Loucy (cell line): ENCODE results near the gene TMEM272.

ENCODE experiments used
- H2AFZ ChIP-seq: fragments of 200-600 bp; sonication (generic); 2 replicates; pipeline ENCODE4 v1.6.0; 2016; ENCODE audit warnings: antibody characterized with exemption, mild to moderate bottlenecking, low read length, moderate library complexity
- H3F3A ChIP-seq: fragments of 200-600 bp; 2 replicates; pipeline ENCODE4 v1.6.0; 2016; ENCODE audit warnings: antibody characterized with exemption, low read depth, mild to moderate bottlenecking
- H3K27me3 ChIP-seq: fragments of 200-600 bp; sonication (generic); 2 replicates; pipeline ENCODE4 v1.6.1; 2014; ENCODE audit warnings: low read length, mild to moderate bottlenecking; ENCODE audit not compliant: insufficient read depth, poor library complexity, severe bottlenecking
- H3K36me3 ChIP-seq: fragments of 200-600 bp; sonication (generic); 2 replicates; pipeline ENCODE4 v1.6.1; 2016; ENCODE audit warnings: low read length; ENCODE audit not compliant: insufficient read depth
- H3K4me1 ChIP-seq: fragments of 200-600 bp; sonication (generic); 2 replicates; pipeline ENCODE4 v1.5.1; 2014; ENCODE audit warnings: low read length, mild to moderate bottlenecking; ENCODE audit not compliant: insufficient read depth, poor library complexity, severe bottlenecking
- H3K4me2 ChIP-seq: fragments of 200-600 bp; sonication (generic); 2 replicates; pipeline ENCODE4 v1.6.0; 2014; ENCODE audit warnings: antibody characterized with exemption, low read length, low read depth, mild to moderate bottlenecking; ENCODE audit not compliant: poor library complexity, severe bottlenecking
- H3K4me3 ChIP-seq: fragments of 200-600 bp; sonication (generic); 2 replicates; pipeline ENCODE4 v1.5.1; 2014; ENCODE audit warnings: low read length, mild to moderate bottlenecking, mixed read lengths; ENCODE audit not compliant: poor library complexity, severe bottlenecking
- H3K79me2 ChIP-seq: fragments of 200-600 bp; sonication (generic); 2 replicates; pipeline ENCODE4 v1.6.1; 2014; ENCODE audit warnings: low read length; ENCODE audit not compliant: insufficient read depth
- H3K9ac ChIP-seq: fragments of 200-600 bp; sonication (generic); 2 replicates; pipeline ENCODE4 v1.6.0; 2014; ENCODE audit warnings: mild to moderate bottlenecking, low read depth, low read length, moderate library complexity; ENCODE audit not compliant: poor library complexity, severe bottlenecking
- H3K9me2 ChIP-seq: fragments of 200-600 bp; sonication (generic); replicated peaks from 2 replicates; pipeline ENCODE4 v1.6.1; 2016; ENCODE audit warnings: low read depth, low read length, mixed read lengths
- H3K9me3 ChIP-seq: fragments of 200-600 bp; sonication (generic); 2 replicates; pipeline ENCODE4 v1.6.1; 2014; ENCODE audit warnings: mild to moderate bottlenecking, antibody characterized with exemption, low read length, low read depth; ENCODE audit not compliant: insufficient read depth
- H4K20me1 ChIP-seq: fragments of 200-600 bp; sonication (generic); 2 replicates; pipeline ENCODE4 v1.6.0; 2014; ENCODE audit warnings: antibody characterized with exemption, low read length, mild to moderate bottlenecking; ENCODE audit not compliant: insufficient read depth, poor library complexity, severe bottlenecking
- EZH2phosphoT487 ChIP-seq: fragments of 200-600 bp; IDR thresholded peaks from 2 replicates; pipeline ENCODE4 v1.6.1; 2018; ENCODE audit warnings: antibody characterized with exemption, mild to moderate bottlenecking, moderate library complexity, borderline replicate concordance
- TF ChIP-seq, protein P1 (sequence below): fragments of 200-600 bp; sonication (generic); conservative IDR thresholded peaks from 2 replicates; pipeline ENCODE4 v1.5.1; 2014; ENCODE audit warnings: mild to moderate bottlenecking, antibody characterized with exemption, low read length

Gene TMEM272

GRCh38 chr13:51770160-51770559 is 74.8 kb downstream of the TMEM272 start:
- H3K9me3 ChIP-seq = no peaks in the 10 kb centered on the region
- H3K9me2 ChIP-seq = no peaks in the 10 kb centered on the region
- H4K20me1 ChIP-seq = no peaks in the 10 kb centered on the region
- H3K4me2 ChIP-seq = no peak overlapping the region
- H3K4me3 ChIP-seq = no peak overlapping the region
- no peaks in the 10 kb centered on the region for H3K79me2 ChIP-seq
- no peak overlapping the region for H3K9ac ChIP-seq
- TF ChIP-seq, protein P1, sequence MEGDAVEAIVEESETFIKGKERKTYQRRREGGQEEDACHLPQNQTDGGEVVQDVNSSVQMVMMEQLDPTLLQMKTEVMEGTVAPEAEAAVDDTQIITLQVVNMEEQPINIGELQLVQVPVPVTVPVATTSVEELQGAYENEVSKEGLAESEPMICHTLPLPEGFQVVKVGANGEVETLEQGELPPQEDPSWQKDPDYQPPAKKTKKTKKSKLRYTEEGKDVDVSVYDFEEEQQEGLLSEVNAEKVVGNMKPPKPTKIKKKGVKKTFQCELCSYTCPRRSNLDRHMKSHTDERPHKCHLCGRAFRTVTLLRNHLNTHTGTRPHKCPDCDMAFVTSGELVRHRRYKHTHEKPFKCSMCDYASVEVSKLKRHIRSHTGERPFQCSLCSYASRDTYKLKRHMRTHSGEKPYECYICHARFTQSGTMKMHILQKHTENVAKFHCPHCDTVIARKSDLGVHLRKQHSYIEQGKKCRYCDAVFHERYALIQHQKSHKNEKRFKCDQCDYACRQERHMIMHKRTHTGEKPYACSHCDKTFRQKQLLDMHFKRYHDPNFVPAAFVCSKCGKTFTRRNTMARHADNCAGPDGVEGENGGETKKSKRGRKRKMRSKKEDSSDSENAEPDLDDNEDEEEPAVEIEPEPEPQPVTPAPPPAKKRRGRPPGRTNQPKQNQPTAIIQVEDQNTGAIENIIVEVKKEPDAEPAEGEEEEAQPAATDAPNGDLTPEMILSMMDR = no peak
- no peak for TF ChIP-seq EZH2phosphoT487
- H3K27me3 ChIP-seq = no peaks in the 10 kb centered on the region
- no peaks in the 10 kb centered on the region for H3F3A ChIP-seq
- peaks cover 2% of the 10 kb centered on the region for H3K4me1 ChIP-seq
- H3K36me3 ChIP-seq = no peaks in the 10 kb centered on the region
- no peak overlapping the region for H2AFZ ChIP-seq

- Histone ChIP-seq H3K4me1 (peaks cover 8% of the 10 kb centered on the region), H2AFZ (no peak overlapping the region), H3K36me3 (no peaks in the 10 kb centered on the region), H4K20me1 (no peaks in the 10 kb centered on the region), H3K4me3 (no peak overlapping the region), H3K79me2 (no peaks in the 10 kb centered on the region), H3K9me2 (no peaks in the 10 kb centered on the region), H3K27me3 (no peaks in the 10 kb centered on the region), H3K9me3 (no peaks in the 10 kb centered on the region), H3K9ac (no peak overlapping the region), H3F3A (no peaks in the 10 kb centered on the region), H3K4me2 (no peak overlapping the region)
- TF ChIP-seq, protein P1 = no peak
- TF ChIP-seq EZH2phosphoT487 = no peak
Measured at GRCh38 chr13:51769455-51770127, 75.4 kb downstream of the TMEM272 start.

DNA sequence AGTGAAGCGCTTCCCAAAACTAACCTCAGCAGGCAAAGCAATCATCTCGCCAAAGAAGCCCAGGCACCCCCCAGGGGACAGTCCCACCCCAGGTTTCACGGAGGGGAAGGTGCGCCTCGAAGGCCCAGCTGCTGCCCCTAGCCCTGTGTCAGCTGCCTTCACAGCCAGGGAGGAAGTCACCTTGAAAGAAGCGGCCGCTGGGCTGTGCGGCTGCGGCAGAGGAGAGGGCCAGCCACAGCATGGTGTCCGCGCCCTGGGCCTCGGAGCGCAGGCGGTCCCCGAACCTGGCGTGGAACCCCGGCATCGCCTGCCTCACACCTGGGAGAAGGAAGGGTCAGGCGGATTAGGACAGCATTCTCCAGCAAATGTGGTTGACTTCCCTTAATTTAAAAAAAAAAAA is 76.0 kb downstream of the TMEM272 start:
- H3K27me3 ChIP-seq = no peaks in the 10 kb centered on the region
- H3F3A ChIP-seq = no peaks in the 10 kb centered on the region
- H2AFZ ChIP-seq = no peak overlapping the region
- H3K79me2 ChIP-seq = no peaks in the 10 kb centered on the region
- H3K9ac ChIP-seq = no peak overlapping the region
- H4K20me1 ChIP-seq = no peaks in the 10 kb centered on the region
- H3K9me2 ChIP-seq = no peaks in the 10 kb centered on the region
- H3K4me2 ChIP-seq = no peak overlapping the region
- H3K4me1 ChIP-seq = peaks cover 14% of the 10 kb centered on the region
- H3K4me3 ChIP-seq = no peak overlapping the region
- H3K36me3 ChIP-seq = no peaks in the 10 kb centered on the region
- no peaks in the 10 kb centered on the region for H3K9me3 ChIP-seq
- TF ChIP-seq EZH2phosphoT487 = no peak
- TF ChIP-seq, protein P1 = no peak
